NCI-H146 treated with DMSO at 0.1 percent for 48 hours (cell line): ENCODE measurements around the gene PARP1.

ENCODE experiments used
- DNase-seq: peaks from one replicate; lab custom pipeline; 2025; ENCODE audit not compliant: unreplicated experiment; lab: John Stamatoyannopoulos, UW

The PARP1 gene

DNA sequence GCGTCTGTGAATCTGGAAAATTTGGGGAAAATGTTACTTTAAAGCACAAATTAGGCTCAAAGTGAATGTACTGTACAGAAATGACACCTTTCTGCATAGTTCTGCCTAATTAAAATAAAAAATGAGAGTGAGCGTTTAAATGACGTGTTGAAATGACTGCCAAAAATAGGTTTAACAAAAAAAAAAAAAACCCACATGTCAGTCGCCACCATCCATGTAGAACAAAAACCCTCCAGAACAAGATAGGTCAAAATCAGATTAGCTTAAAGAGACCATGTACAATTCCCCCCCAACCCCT is 745 bp downstream of the PARP1 start:
- DNase-seq = no peak

DNA sequence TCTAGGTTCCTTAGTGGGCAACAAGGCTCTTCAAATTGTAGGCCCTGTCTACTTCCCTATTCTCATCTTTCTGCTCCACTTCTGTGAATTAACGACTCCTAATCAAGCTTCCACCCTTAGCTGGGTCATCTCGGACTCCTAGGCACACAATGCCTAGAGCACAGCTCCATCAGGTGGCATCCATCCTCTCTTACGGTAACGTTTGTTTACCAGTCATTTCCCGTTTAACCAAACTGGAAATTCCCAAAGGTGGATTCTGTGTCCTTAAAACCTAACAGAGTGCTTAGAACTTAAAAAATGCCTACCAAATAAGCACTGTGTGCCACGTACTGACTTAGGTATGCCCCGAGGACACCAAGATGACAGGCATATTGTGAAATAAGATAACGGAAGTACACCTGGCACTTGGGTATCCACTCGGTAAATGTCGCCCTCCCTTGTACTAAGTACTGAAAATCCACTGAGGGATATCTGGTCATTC is 1.5 kb downstream of the PARP1 start:
- DNase-seq = peak; percentile 10

DNA sequence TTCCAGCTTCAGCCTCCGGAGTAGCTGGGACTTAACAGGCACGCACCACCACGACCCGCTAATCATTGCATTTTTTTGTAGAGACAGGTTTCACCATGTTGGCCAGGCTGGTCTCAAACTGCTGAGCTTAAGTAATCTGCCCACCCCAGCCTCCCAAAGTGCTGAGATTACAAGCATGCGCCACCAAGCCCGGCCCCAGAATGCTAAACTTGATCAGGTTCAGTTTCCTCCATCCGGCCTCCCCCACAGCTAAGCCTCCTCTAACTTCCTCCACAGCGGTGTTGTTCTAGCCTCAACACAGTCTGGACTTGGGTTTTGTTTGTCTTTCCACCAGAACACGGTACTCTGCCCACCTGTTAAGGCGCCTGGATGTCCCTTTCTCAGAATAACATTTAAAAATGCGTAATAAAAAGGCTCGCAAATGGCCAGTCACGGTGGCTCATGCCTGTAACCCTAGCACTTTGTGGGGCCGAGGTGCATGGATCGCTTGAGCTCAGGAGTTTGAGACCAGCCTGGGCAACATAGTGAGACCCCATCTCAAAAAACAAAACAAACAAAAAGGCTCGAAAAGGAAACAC is 2.4 kb downstream of the PARP1 start:
- DNase-seq = no peak

DNA sequence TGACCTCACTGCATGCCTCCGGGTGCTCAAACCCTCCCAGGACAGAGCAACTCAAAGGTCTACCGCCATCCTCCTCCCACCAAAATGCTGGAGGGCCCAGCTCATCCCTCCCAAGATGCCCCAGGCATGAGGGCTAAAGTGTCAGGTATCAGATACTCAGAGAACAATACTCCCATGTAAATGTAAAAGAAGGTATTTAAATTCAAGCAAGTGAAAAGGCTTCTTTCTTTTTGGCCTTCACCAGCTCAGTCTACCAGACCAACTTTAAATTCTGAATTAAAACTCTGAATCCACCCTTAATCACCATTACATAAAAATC is 3.0 kb downstream of the PARP1 start:
- DNase-seq = no peak

DNA sequence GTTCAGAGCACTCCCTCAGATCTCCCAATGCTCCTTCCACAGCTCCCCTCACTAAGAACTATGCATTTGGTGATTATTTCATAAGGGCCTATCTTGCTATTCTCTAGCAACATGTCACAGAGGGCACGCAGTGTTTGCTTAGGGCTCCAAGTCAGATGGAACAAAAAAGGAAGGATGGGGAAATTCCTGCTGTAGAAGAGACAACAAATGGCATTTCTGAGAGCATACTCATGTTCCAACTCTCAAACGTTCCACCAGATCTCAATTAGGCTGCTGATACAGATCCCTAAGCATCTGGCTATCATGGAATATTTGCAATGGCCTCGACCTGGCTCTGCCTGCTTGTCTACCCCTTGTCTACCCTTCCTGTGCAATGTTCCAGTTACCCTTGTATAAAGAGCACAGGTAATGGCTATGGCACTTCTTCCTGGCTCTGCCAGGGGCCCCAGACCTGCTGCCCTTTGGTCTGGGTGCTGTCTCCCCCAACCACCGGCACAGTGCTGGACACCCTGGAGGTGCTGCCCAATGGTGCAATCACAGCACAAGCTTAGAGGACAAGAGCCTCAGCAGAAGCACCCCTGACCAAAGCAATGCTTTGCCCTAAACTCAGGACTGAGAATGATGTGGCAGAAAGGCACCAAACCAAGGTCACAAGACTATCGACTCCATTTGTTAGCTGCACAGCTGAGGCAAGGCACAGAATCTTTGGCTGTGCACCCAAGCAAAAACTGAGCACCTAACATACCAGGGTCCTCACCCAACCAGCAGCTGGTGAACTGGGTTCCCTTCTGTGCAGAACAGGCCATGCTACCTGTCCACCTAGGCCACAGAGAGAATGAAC is 3.6 kb downstream of the PARP1 start:
- no peak for DNase-seq

DNA sequence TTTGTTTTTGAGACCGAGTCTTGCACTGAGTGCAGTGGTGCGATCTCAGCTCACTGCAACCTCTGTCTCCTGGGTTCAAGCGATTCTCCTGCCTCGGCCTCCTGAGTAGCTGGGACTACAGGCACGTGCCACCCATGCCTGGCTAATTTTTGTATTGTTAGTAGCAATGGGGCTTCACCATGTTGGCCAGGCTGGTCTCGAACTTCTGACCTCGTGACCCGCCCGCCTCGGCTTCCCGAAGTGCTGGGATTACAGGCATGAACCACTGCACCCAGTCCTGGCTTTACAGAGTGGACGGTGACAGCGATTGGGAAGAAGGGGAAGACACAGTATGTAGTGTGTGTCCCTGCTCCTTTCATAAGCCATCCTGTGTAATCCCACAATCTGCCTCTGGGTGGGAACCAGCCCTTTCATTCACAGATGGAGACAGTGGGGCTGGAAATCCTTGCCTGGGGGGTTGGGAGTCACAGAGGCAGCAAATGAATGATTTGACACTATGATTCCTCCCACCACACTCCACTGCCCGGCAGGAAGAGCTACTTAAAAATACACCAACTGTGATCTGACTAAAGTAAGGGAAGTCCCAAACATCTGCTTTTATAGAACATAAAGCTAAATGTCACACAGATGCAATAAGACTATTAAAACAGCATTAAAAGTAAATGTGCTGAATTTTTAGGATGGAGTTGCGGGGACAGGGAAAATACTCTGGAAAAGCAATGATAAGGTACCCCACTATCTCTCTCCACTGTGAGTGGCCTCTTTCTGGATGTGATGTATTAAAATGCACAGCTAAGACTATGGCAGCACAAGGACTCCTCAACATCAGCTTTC is 4.5 kb downstream of the PARP1 start:
- no peak for DNase-seq

DNA sequence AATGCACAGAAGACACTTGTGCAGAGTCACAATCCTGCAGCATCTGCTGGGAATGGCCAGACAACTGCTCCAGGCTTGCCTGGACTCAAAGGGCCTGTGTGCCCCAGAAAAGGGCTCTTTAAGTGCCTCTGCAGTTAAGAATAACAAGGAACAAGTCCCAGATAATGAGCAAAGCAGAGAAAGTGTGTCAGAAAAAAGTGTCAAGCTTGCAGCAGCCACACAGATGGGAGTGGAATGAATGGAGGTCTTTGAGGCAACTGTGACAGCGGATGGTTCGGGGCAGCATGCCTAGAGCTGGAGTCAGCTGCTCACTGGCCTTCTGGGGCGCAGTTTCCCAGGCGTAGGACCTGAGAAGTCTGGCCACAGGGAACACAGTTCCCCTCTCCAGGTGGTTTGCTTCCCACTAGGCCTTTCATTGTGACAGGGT is 5.1 kb downstream of the PARP1 start:
- no peak for DNase-seq

DNA sequence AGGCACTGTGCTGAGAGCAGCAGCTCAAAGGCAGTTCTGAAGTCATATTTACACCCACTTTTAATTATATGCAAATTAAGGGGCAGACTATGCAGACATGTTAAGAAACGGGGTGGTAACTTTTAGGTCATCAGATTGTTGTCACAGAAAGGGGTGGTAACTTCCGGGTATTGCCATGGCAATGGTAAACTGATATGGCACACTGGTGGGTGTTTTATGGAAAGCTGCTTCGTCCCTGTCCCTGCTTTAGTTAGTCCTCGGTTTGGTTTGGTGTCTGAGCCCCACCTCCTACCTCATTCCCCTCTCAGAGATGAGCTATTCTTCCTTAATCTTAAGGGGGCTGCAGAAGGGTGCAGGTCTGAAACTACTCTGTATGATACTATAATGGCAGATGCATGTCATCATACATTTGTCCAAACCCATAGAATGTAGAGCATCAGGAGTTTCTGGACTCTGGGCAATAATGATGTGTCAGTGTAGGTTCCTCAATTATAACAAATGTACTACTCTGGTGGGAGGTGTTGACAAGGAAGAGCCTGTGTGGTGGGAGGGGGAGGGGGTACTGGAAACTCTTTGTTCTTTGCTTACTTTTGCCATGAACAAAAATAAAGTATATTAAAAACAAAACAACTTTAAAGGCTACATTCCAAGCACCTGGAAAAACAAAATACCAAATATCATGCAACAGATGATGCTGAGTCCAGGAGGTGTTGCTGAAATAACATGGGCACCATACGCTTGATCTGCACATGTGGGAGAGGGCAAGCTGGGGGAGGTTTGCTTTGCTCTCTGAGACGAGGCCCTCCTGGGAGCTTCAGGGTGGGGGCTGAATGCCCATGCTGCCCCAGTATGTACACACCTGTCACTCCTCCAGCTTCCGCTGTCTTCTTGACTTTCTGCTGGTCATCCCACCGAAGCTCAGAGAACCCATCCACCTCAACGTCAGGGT is 6.3 kb downstream of the PARP1 start:
- no peak for DNase-seq

DNA sequence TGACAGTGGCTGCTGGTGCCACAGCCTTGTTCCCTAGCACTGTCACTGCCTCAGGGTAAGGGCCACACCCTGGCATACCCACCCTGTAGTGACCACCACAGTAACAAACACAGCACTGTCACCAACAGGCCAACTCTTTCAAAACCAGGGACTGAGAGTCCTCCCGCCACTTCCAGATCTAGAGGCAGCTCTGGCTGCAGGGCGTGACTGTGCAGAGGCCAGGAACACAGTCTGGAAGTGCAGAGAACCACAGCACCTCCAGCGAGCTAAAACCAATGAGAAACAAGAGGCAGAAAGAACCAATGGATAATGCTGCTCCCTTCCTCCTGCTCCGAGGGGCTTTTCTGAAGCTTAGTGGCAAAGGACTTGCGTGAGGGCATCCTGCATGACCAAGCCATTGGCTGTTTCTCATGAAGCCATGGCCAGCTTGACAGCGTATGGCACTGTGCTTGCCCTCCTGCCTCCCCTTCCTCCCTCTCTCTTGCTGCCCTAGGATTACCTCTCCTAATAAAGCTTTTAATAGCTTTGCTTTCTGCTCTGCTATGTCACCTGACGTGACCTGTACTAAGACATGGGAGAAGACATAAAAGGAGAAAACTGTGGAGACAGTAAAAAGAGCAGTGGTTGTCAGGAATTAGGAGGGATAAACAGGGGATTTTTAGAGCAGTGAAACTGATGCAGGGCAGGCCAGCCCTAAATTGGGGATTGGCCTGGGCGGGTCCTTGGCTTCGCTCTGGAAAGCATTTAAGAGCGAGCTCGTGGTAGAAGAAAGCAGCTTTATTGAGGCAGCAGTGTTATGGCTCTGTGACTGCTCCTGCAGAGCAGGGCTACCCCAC is 7.2 kb downstream of the PARP1 start:
- DNase-seq = no peak

DNA sequence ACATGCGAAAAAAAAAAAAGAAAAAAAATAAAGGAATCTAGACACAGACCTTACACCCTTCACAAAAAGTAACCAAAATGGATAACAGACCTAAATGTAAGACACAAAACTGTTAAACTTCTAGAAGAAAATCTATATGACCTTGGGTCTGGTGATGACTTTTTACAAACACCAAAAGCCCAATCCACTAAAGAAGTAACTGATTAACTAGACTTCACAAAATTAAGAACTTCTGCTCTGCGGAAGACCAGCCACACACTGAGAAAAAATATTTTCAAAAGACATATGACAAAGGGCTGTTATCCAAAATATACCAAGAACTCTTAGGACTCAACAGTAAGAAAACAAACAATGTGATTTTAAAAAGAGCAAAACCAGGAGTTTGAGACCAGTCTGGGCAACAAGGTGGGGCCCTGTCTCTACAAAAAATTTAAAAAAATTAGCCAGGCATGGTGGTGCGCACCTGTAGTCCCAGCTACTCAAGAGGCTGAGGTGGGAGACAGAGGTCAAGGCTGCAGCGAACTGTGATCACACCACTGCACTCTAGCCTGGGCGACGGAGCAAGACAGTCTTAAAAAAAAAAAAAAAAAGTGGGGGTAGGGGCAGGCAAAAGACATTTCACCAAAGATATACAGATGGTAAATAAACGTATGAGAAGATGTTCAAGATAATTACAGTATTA is 9.8 kb downstream of the PARP1 start:
- DNase-seq = no peak

DNA sequence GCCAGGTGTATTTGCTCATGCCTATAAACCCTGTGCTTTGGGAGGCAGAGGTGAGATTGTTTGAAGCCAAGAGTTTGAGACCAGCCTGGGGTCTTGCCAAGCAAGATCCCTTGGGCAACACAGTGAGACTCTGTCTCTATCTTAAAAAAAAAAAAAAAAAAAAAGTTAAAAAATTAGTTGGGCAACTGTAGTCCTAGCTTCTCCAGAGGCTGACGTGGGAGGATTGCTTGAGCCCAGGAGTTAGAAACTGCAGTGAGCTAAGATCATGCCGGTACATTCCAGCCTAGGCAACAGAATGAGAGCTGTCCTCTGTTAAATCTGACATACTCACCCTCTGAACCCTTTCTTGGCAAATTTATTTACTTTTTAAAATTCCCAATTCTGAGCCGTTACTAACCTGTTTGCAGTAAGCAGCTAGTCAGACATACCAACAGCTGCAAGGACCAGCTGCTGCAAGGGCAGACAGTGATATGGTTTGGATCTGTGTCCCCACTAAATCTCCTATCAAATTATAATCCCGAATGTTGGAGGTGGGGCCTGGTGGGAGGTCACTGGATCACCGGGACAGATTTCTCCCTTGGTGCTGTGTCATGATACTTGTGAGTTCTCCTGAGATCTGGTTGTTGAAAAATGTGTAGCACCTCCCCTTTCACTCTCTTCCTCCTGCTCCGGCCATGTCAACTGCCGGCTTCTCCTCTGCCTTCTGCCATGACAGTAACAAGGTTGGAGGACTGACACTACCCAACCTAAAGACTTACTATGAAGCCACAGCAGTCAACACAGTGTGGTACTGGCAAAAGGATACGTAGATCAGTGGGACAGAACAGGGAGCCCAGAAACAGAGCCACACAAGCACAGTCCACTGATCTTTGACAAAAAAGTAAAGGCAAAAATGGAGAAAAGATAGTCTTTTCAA is 10.6 kb downstream of the PARP1 start:
- DNase-seq = no peak

DNA sequence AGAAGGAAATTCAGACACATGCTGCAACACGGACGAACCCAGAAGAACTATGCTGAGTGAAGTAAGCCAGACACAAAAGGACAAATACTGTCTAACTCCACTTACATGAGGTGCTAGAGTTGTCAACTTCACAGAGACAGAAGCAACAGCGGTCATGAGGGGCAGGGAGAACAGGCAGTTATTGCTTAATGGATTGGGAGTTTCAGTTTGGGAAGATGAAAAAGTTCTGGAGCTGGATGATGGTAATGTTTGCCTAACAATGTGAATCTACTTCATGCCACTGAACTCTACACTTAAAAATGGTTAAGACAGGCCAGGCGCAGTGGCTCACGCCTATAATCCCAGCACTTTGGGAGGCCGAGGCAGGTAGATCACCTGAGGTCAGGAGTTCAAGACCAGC is 12.1 kb downstream of the PARP1 start:
- DNase-seq = no peak

DNA sequence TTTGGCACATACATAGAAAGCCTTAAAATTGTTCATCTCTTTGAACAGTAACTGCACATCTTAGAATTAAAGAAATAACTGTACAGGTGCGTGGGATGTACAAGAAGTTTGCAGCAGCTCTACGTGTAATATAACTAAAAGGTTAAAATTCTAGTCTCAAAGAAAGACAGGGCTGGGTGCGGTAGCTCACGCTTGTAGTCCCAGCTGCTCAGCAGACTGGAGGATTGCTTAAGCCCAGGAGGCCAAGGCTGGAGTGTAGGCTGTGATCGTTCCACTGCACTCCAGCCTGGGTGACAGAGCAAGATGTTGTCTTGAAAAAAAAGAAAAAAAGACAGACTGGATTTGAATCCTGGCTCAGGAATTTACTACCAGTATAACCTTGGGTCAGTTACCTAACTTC is 13.4 kb downstream of the PARP1 start:
- DNase-seq = no peak

DNA sequence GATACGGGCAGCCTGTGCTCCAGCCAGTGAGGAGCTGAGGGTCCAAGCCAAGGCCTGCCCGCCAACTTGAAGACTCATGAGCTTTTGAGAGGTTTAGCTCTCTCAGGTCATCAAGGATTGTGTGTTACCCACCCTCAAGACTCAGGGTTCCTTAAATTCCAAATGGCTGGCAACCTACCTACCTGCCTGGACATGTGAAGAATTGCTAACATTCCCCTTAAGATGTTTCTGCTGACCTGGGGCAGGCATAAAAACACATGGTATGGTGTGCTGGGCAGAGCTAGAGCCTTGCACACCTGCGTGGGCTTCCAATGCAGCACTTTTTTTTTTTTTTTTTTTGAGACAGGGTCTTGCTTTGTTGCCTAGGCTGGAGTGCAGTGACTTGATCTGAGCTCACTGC is 17.2 kb downstream of the PARP1 start:
- DNase-seq = no peak

DNA sequence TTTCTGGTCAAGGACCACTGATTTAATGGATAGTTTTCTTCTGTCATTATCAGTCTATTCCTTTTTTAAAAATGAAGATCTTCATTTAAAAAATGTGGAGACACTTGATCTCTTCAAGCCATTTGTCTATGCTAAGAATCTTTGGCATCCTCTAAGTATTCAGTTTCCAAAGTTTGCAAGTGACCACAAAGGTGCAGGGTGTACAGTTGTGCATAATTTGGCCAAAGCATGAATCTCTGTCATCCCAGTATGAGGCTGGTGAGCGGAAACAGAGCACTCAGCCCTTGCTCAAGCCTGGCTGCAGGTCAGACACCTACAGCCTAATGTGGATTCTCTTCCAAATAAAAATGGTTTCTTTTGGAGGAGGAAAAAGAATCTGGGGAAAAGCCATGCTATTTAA is 19.8 kb downstream of the PARP1 start:
- no peak for DNase-seq

DNA sequence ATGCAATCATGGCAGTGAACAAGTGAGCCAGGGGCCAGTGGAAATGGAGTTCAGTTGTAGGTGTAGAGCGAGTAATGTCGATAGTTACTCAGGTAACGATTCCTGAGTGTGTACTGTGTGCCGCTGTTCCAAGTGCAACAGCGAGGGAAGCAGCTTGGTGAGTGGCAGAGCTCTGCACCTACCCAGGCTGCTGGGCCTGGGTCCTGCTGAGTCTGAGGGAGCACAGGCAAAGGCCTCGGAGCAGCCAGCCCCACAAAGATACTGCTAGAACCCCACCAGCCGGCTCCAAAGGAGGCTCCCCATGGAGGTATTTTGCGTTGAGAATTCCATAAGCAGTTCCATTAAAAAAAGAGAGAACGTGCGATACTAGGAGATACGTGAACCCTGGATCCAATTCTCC is 23.2 kb downstream of the PARP1 start:
- no peak for DNase-seq

DNA sequence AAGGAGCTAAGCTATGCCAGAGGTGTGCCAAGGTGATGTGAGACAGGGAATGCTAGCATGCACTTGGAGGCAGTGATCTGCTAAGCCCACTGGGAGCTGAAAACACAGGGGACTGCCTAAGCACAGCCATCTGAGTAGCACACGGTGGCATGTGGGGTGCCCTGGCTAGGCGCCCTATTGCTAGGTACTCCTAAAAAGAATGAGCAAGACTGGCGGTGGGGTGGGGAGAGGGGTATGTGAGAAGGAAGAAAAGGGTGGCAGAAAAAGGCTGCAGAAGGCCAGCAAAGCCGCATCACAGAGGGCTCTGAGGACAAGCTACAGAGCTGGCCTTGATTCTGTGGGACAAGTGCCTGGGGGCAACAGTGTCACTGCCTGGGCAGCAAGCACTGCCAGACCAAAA is 23.9 kb downstream of the PARP1 start:
- DNase-seq = no peak

DNA sequence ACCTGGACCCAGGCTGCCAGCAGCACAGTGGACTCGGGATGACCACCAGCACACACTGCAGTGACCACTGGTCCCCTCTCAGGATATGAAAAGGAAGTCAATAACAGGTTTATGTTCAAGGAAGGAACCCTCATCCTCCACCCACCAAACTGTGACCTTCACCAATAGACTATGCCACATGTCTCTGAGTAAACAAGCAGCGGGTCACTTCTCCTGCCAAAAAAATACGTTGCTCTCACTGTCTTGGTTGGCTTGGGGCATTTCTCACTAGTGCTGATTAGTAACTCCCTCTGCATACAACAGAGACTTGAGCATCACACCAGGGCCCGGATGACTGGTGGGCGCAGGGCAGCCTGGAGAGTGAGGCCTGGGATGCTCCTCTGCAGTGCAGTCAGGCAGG is 25.9 kb downstream of the PARP1 start:
- no peak for DNase-seq
